HG03103 (cell line): ENCODE results near the gene RAB38.

Experiments
- ATAC-seq: cut with Tn5 transposase; IDR thresholded peaks from one replicate; pipeline ENCODE4 v1.9.1; 2021; ENCODE audit warnings: low read depth; ENCODE audit not compliant: unreplicated experiment

RAB38 gene

DNA sequence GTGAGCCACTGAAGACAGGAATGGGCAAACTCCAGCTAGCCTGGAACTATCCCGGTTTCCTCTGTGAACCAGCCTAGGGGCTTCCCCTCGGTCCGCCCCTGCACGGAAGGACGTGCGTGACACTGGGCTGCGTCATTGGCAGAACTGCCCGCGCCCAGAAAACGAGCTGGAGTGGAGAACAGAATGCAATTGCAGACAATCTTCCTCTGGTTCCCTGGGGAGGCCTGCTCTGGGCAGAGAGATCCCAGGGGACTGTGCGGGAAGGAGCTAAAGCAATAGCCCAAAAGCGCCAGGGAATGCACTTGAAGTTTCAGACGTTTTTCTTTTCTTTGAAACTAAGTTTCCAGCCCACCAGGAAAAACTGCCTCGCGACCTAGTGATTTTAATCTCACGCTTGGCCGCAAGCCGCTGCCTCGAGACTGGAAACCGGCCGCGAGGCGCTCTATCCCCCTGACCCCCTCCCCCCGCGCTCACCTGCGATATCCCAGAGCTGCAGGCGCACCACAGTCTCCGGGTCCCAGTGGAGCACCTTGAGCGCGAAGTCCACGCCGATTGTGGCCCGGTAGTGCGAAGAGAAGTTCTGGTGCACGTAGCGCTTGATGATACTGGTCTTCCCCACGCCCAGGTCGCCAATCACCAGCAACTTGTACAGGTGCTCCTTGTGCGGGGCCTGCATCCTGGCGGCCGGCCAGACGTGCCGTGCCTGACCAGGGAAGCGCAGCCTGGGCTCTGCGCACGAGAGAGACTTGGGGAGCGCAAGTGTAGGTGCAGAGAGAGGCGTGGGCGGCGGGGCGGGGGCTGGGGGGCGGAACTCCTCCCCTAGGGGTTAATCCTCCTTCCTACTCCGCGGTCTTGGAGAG is at the start of gene RAB38:
TSS of gene RAB38 (minus strand) at position 735 of the 860 bp plus-strand sequence. CDS start at position 676, 59 bp downstream.
- ATAC-seq: peak; percentile 46

DNA sequence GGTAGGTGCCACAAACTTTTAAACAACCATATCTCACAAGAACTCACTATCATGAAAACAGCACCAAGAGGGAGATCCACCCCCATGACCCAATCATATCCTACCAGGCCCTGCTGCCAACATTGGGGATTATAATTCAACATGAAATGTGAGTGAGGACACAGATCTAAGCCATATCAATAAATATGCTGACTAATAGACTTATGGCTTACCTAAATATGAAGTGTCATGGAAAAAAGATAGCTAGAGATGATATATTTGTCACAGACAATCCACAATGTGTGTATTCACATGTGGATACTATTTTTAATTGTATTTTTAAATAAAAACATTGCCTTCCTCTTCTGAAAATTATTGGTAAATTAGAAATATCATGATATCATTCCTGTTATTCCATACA is 38.2 kb upstream of the RAB38 start:
- ATAC-seq: no peak

DNA sequence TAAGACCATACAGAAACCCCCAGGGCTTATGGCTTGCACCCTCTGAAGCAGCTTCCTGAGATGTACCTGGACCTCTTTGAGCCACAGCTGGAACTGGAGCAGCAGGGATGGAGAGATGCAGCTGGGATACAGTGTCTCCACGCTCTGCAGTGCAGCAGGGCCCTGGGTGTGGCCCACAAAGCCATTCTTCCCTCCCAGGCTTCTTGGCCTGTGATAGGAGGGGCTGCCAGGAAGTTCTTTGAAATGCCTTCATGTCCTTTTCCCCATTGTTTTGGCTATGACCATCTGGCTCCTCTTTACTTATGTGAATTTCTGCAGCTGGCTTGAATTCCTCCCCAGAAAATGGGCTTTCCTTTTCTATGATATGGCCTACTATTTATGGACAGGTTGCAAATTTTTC is 37.1 kb upstream of the RAB38 start:
- ATAC-seq: no peak

DNA sequence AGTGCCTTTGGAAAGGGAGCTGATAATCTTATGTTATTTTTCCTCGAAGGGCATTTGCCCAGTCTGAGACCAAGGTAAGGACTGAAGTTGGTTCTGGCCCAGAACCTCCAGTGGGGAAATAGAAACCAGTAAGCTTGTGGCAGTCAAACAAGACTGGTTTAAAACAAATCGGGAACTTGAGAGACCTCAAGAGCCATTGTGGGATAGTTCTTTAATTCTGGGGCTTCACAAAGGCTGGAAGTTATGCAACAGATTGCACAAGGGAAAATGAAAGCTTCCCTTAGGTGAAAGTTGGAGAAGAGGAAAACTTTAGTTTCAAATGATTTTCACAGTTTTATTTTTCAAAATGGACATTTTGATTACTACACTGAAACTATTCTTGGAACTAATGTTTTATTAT is 33.5 kb upstream of the RAB38 start:
- no peak for ATAC-seq

DNA sequence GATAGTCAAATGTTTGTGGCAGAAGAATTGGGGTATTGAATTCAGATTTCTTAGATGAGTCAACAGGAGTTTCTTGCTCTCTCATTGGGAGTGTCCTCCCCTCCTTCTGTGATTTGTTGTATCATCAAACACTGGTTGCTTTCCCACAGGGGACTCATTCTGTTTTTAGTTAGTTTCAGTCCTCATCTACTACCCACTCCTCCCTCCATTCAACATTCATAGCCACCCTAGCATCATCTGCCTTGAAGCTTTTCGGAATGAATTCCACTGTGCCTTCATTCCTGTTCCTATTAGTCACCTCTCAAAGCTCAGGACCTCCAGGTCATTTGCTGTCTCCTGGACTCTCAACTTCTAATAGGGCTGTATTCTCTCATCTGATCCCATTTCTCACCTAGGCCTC is 31.5 kb upstream of the RAB38 start:
- ATAC-seq: no peak

DNA sequence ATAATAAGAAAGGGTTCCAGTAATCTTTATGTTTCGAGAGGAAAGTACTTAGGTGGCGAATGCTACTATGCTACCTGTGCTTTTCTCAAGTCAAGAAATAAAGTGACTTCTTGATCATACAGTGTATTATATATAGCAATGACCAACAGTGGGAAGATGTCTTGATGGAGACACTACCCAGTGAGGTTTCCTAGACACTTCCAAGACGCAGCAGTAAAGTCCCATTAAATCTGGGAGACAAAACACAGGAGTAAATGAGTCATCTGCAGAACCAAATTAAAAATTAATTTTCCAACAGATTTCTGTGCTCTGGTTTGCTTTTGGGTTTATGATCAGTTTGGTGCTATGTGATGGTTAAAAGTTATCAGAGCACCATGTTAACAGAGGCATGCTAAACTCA is 29.1 kb upstream of the RAB38 start:
- no peak for ATAC-seq

DNA sequence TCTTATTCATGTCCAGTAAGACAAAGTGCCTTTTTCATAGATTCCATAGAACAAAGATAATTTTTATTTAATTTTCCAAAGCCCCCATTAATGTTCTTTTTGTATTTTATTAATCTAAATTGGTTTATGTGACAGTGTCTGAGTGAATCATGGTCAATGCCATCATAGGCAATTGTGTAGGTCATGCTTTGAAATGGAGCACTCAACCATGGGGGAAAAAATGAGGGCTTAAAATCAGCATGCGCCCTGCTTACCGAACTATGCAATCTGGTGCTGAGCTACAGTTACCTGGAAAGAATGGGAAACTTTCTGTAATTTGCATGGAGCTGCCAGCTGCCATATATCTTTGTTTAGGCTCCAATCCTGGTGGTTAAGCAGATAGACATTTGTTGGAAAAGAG is 28.4 kb upstream of the RAB38 start:
- ATAC-seq: no peak

DNA sequence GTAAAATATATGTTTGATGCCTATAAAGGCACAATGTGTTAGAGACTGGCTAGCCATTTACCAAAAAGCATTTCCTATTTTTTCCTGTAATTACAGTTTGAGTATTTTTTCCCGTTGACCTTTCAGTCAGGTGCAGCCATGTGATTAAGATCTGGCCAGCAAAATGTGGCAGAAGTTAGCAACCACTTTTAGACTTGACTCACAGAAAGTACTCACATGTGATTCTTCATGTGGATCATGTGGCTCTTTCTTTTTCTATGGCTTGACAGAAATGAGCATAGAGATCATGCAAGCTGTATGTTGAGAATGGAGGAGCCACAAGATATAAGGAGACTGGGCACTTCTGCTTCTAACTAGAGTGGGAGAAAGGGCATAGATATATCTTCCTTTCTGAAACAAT is 27.3 kb upstream of the RAB38 start:
- ATAC-seq: peak; percentile 53

DNA sequence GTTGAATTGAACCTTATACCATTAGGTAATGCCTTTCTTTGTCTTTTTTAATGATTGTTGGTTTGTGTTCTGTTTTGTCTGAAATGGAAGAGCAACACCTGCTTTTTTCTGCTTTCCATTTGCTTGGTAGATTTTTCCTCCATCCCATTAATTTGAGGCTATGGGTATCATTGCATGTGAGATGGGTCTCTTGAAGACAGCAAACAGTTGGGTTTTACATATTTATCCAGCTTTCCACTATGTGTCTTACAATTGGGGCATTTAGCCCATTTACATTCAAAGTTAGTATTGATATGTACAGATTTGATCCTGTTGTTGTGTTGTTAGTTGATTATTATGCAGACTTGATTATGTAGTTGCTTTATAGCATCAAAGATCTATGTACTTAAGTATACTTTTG is 21.1 kb upstream of the RAB38 start:
- ATAC-seq: no peak

DNA sequence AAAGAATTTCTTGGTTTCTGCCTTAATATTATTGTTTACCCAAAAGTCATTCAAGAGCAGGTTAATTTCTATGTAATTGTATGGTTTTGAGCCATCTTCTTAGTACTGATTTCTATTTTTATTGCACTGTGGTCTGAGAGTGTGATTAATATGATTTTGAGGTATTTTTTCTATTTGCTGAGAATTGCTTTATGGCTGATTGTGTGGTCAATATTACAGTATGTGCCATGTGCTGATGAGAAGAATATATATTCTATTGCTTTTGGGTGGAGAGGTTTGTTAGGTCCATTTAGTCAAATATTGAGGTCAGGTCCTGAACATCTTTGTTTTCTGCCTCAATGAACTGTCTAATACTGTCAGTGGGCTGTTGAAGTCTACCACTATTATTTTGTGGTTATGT is 20.7 kb upstream of the RAB38 start:
- no peak for ATAC-seq

DNA sequence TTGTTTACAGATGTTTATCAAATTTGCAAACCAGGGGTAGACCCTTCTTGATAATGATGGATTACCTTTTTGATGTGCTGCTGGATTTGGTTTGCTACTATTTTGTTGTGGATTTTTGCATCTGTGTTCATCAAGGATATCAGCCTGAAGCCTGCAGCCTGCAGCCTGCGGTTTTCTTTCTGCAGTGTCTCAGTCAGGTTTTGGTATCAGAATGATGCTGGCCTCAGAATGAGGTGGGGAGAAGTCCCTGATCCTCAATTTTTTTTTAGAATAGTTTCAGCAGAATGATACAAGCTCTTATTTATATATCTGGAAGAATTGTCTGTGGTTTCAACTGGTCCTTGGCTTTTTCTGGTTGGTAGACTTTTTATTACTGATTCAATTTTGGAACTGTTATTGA is 19.7 kb upstream of the RAB38 start:
- ATAC-seq: no peak

DNA sequence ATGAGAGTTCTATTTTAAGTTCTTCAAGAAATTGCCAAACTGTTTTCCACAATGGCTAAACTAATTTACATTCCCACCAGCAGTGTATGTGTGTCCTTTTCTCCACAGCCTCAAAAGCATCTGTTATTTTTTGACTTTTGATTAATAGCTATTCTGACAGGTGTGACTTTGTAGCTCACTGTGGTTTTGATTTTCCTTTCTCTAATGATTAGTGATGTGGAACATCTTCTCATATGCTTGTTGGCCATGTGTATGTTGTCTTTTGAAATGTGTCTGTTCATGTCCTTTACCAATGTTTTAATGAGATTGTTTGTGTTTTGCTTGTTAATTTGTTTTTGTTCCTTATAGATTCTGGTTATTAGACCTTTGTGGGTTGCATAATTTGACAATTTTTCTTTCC is 18.0 kb upstream of the RAB38 start:
- no peak for ATAC-seq

DNA sequence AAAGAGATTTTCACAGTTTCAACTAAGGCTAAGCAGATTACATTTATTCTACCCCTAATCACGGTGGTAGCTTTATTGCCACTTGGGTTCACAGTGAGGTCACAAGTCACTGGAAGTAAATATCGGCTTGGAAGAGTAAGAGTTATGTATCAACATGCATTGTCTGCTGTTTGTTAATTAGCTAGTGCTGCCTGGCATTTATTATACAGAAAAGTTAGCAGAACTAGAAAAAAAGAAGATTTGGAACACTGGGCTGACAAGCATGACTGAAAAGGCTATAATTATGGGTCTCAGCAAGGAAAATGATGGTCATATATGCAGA is 13.7 kb upstream of the RAB38 start:
- ATAC-seq: no peak

DNA sequence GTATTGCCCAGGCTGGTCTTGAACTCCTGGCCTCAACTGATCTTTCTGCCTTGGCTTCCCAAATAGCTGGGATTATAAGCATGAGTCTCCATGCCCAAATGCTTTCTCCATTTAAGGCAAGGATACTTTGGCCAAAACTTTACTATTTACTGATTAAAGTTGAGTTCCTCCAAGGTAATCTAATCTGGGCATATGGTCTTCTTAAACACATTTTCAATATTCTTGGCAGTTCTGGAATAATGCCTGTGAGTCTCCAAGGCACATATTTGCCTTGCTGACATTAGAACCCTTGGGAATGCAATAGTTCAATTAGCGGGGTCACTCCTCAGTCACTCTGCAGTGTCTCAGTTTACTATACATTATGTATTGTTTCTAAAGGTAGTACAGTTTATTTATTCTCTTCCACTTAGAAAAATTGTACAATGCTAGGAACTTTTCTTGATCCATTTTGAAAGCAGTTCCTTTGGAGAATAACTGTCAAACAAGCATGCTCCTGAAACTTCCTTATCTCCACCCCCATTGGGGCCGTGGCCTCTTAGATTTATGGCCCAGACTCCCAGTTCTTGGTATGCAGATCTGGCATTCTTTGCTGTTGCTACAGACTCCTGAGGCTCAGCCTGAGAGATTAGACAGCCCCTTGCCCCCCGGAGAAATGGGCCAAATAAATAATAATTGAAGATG is 13.1 kb upstream of the RAB38 start:
- no peak for ATAC-seq

DNA sequence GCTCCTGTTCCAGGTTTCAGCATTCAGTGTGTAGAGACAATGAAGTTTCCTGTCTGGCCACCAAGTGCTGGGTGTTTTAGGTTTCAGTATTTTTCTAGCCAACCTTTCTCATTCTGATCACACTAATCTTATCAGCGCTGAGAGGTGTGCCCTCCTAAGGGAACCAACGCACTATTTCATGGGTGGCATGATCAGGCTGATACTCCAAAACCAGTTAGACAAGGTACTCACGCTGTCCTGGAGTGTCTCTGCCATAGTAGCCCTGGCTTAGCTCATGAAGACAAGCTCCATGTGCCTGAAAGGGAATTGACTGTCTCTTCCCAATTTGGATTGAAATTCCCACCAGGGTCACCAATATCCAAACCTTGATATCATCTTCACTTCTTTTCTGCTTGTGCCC is 8.0 kb upstream of the RAB38 start:
- no peak for ATAC-seq

DNA sequence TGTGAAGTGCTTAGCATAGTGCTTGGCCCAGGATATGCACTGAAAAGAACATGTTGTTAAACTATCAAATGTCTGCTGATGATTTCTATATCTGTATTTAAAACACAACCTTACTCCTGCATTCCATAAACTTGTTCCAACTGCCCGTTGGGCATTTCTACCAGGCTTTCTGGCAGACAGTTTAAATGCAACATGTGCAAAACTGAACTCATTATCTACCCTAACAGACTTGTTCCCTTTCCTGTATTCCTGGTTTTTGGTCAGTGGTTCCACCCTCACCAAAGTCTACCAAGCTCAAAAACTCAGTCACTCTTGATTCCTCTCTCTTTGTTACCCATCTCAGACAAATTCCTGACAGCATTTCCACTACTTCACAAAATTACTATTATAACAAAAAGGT is 6.5 kb upstream of the RAB38 start:
- no peak for ATAC-seq

DNA sequence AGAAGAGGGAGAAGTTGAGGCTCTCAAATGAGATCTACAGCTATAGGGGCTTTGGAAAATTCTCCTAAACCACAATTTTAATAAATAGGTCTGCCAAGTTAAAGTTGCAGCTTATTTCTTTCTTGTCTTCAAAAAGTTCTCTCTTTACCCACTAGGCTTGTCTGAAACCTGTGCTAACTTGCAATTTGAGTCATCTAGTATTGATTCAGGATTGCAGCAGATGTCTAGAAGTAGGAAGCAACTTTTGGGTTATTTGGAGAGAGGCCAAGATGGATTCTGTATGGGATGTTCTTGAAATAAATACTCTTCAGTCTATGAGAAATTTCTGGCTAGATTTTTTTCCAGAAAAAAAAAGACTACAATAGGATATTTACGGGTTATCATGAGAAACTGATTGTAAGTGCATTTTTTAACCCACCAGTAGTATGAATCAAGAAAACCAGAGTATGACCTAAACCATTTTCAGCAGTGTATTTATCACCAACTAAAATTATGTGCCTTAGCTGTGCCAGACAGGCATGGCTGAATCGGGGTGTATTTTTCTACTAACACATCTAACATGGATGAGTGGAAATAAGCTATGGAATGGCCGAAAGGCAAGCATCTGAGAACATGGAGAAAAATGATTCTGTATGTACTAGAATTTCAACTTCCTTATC is 4.9 kb upstream of the RAB38 start:
- no peak for ATAC-seq

DNA sequence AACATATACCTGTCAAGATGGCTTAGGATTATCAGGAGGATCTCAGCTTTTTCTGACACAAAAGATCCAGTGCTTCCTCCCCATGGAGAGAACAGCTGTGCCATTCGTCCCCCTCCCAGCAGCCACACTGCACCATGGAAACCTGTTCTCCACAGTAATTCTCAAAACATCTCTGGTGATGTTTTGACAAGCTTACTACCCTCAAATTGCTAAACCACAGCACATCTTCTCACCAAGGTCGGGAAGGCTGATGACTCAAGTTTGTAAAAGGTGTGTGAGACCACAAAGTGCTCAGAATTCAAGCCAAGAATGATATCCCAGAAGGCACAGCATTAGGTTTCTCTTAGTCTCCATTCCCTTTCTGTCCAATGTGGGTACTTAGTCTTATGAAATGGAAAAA is 3.9 kb upstream of the RAB38 start:
- peak; percentile 61 for ATAC-seq

DNA sequence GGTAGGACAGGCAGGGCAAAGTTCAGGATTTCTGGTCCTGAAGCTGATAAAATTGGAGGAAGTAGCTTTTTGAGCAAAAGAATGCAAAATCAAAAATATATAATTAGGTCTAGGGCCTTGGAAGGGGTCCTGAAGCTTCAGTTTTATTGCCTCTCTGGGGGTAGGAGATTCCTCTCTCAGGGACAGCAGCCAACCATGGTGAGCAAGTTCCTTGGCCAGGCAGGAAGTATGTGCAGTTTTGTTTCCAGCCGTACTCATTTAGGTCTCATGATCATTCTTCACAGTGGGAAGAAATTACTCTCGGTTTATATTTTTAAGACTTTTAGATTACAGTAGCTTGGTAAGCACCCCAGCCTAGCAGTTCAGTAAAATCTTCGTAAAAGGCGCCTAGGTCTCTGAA is 2.9 kb upstream of the RAB38 start:
- ATAC-seq: no peak

DNA sequence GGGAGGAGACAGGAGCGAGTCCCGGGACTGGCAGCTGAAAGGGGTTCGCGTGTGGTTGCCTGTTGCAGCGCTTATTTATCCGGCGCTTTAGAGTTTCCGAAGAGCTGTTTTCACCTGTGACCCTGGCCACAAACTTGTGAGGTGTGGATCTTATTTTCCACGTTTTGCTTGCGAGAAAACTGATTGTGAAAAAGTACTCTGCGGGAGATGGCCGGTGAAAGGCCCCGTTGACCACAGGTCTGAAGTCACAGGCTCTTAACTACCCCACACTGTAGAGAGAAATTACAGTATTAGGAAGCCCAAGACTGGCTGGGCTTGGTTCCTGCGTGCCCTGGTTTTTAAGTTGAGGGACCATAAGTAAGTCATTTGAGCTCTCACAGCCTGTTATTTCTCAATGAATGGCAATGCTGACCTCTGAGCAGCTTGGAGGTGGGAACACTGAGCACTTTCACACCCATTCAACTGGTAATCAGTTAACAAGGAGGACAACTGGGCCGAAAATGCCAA is 379 bp upstream of the RAB38 start:
- ATAC-seq: peak; percentile 13

DNA sequence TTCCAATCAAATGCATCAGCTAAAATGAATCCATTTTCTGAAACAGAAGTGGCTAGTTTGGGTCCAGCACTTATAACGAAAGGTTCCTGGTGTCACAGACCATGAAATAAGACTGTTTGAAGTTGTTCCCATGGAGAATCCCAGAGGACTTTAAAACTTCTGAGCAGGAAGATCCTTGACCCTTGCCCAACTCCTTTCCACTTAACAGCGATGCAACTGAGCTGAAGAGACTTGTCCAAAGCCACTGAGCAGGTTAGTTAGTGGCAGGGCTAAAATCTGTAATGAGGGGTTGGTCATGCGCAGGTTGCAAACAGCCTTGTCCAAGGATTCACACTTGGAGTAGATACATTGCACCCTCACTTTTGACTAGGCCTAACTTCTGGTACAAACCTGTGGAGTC is 1.3 kb downstream of the RAB38 start:
- no peak for ATAC-seq

DNA sequence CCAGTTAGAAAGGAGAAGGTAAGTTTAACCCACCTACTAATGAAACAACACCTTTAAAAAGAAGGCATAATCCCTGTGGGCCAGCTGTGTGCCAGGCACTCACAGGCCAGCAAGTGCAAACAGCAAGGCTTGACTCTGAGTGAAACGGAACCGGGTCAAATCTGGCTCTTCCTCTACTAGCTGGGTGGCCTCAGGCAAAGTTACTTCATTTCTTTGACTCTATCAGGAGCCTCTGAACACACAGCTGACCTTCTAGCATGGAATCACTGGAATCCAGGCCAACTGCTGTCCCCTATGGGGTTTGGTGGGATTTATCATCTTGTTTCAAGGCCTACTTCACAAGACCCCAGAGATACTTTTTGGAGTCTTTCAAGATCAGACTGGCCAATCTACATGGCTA is 3.3 kb downstream of the RAB38 start:
- ATAC-seq: no peak
